IPS DF 19.7 (cell line): Measurements from ENCODE around the gene FOXO6.

Experiments
- DNase-seq: peaks from one replicate; pipeline ENCODE4 v3.0.0-alpha.2; 2013; ENCODE audit warnings: low read depth, low spot score

FOXO6 gene

GRCh38 chr1:41360786-41361494 lies at the start of gene FOXO6:
FOXO6 (plus strand) TSS chr1:41361434.
- peak; percentile 79 for DNase-seq

GRCh38 chr1:41312991-41313645 lies 48.1 kb upstream of the FOXO6 start:
- DNase-seq: no peak

GRCh38 chr1:41313661-41314131 lies 47.5 kb upstream of the FOXO6 start:
- no peak for DNase-seq

- DNase-seq: no peak
These were observed 46.7 kb upstream of the FOXO6 start for GRCh38 chr1:41314376-41315145.

GRCh38 chr1:41315146-41315822 lies 46.0 kb upstream of the FOXO6 start:
- no peak for DNase-seq

GRCh38 chr1:41315871-41316270 lies 45.4 kb upstream of the FOXO6 start:
- no peak for DNase-seq

GRCh38 chr1:41317361-41317760 lies 43.9 kb upstream of the FOXO6 start:
- no peak for DNase-seq

- no peak for DNase-seq
These were observed 43.1 kb upstream of the FOXO6 start for GRCh38 chr1:41318135-41318534.

GRCh38 chr1:41319106-41319755 lies 42.0 kb upstream of the FOXO6 start:
- DNase-seq: no peak

- no peak for DNase-seq
These were observed 41.2 kb upstream of the FOXO6 start for GRCh38 chr1:41319807-41320711.

- no peak for DNase-seq
These were observed 40.1 kb upstream of the FOXO6 start for GRCh38 chr1:41320895-41321676.

GRCh38 chr1:41322101-41322661 lies 39.1 kb upstream of the FOXO6 start:
- no peak for DNase-seq

- DNase-seq: no peak
These were observed 38.4 kb upstream of the FOXO6 start for GRCh38 chr1:41322835-41323234.

- DNase-seq: no peak
These were observed 38.0 kb upstream of the FOXO6 start for GRCh38 chr1:41323243-41323642.

GRCh38 chr1:41325801-41326200 lies 35.4 kb upstream of the FOXO6 start:
- DNase-seq: no peak

GRCh38 chr1:41327383-41327999 lies 33.7 kb upstream of the FOXO6 start:
- no peak for DNase-seq

- DNase-seq: no peak
These were observed 33.1 kb upstream of the FOXO6 start for GRCh38 chr1:41328001-41328615.
